HG03159 (cell line): Measurements from ENCODE around the gene TPSB2.
"Not testable (repeated sequence)": the region's sequence is repeated elsewhere in the genome, so short reads cannot be mapped to it uniquely, and the experiment has no call there.

ENCODE experiments used
- ATAC-seq: cut with Tn5 transposase; IDR thresholded peaks from one replicate; pipeline ENCODE4 v1.9.1; 2021; ENCODE audit warnings: mild to moderate bottlenecking, moderate library complexity; ENCODE audit not compliant: unreplicated experiment

The TPSB2 gene

GRCh38 chr16:1230084-1230470, at the start of gene TPSB2:
Gene TPSB2, minus strand, starts transcription at chr16:1230184. Its CDS starts 233 bp downstream, at chr16:1229951.
- not testable (repeated sequence) for ATAC-seq

- ATAC-seq: no peak
Measured at GRCh38 chr16:1279081-1279944, 49.3 kb upstream of the TPSB2 start.

GRCh38 chr16:1278477-1278876, 48.5 kb upstream of the TPSB2 start:
- ATAC-seq: no peak

GRCh38 chr16:1277617-1278282, 47.8 kb upstream of the TPSB2 start:
- ATAC-seq: no peak

GRCh38 chr16:1277151-1277598, 47.2 kb upstream of the TPSB2 start:
- ATAC-seq: no peak

GRCh38 chr16:1276580-1276878, 46.5 kb upstream of the TPSB2 start:
- no peak for ATAC-seq

- no peak for ATAC-seq
Measured at GRCh38 chr16:1275791-1276579, 46.0 kb upstream of the TPSB2 start.

GRCh38 chr16:1274767-1275166, 44.8 kb upstream of the TPSB2 start:
- no peak for ATAC-seq

- no peak for ATAC-seq
Measured at GRCh38 chr16:1273816-1274215, 43.8 kb upstream of the TPSB2 start.

GRCh38 chr16:1272453-1273198, 42.6 kb upstream of the TPSB2 start:
- no peak for ATAC-seq

GRCh38 chr16:1271724-1272413, 41.9 kb upstream of the TPSB2 start:
- not testable (repeated sequence) for ATAC-seq

GRCh38 chr16:1271380-1271723, 41.4 kb upstream of the TPSB2 start:
- ATAC-seq: no peak

- not testable (repeated sequence) for ATAC-seq
Measured at GRCh38 chr16:1269418-1269817, 39.4 kb upstream of the TPSB2 start.

- ATAC-seq: no peak
Measured at GRCh38 chr16:1265826-1266225, 35.8 kb upstream of the TPSB2 start.

GRCh38 chr16:1265090-1265630, 35.2 kb upstream of the TPSB2 start:
- no peak for ATAC-seq

- no peak for ATAC-seq
Measured at GRCh38 chr16:1264345-1265089, 34.5 kb upstream of the TPSB2 start.

- no peak for ATAC-seq
Measured at GRCh38 chr16:1263591-1264344, 33.8 kb upstream of the TPSB2 start.

GRCh38 chr16:1262846-1263221, 32.9 kb upstream of the TPSB2 start:
- ATAC-seq: no peak
